Measurements from ENCODE around the gene GOLGA8B.

The GOLGA8B gene

GRCh38 chr15:34610354-34610753, 26.9 kb upstream of the GOLGA8B start:
- peaks cover 27% of the 10 kb centered on the region for H3K4me1 ChIP-seq
- no peaks in the 10 kb centered on the region for H3K36me3 ChIP-seq
- TF ChIP-seq CTCF (IDR thresholded peaks at IDR 0.05; ENCODE audit: low read depth, low read length), result peak; percentile 36
- no peaks in the 10 kb centered on the region for H3K27me3 ChIP-seq
- DNase-seq, result no peak
- no peaks in the 10 kb centered on the region for H3K9me3 ChIP-seq
- H3K4me3 ChIP-seq (ENCODE audit: low read depth, low read length), result peak overlapping the region; percentile 52

- no peaks in the 10 kb centered on the region for H3K36me3 ChIP-seq
- no peak for TF ChIP-seq CTCF (IDR thresholded peaks at IDR 0.05; ENCODE audit: low read depth, low read length)
- peaks cover 3% of the 10 kb centered on the region; the same call in 1 of the 2 replicates for H3K9me3 ChIP-seq
- peak; percentile 81 for DNase-seq
- peak overlapping the region; percentile 52 for H3K4me3 ChIP-seq (ENCODE audit: low read depth, low read length)
- H3K4me1 ChIP-seq, result peaks cover 27% of the 10 kb centered on the region
- no peaks in the 10 kb centered on the region for H3K27me3 ChIP-seq
Observed at GRCh38 chr15:34609102-34610057, 25.9 kb upstream of the GOLGA8B start.

GRCh38 chr15:34608517-34608916, 25.1 kb upstream of the GOLGA8B start:
- DNase-seq, result no peak
- Histone ChIP-seq H3K27me3 (no peaks in the 10 kb centered on the region), H3K4me3 (ENCODE audit: low read depth, low read length) (no peak overlapping the region), H3K9me3 (peaks cover 5% of the 10 kb centered on the region; the same call in 1 of the 2 replicates), H3K36me3 (no peaks in the 10 kb centered on the region), H3K4me1 (peaks cover 27% of the 10 kb centered on the region)
- TF ChIP-seq CTCF (IDR thresholded peaks at IDR 0.05; ENCODE audit: low read depth, low read length), result no peak

GRCh38 chr15:34607832-34608231, 24.4 kb upstream of the GOLGA8B start:
- Histone ChIP-seq H3K4me1 (peaks cover 27% of the 10 kb centered on the region), H3K27me3 (no peaks in the 10 kb centered on the region), H3K4me3 (ENCODE audit: low read depth, low read length) (no peak overlapping the region), H3K36me3 (no peaks in the 10 kb centered on the region), H3K9me3 (peaks cover 5% of the 10 kb centered on the region; the same call in 1 of the 2 replicates)
- DNase-seq, result no peak
- TF ChIP-seq CTCF (IDR thresholded peaks at IDR 0.05; ENCODE audit: low read depth, low read length), result no peak

- Histone ChIP-seq H3K27me3 (no peaks in the 10 kb centered on the region), H3K4me1 (peaks cover 27% of the 10 kb centered on the region), H3K4me3 (ENCODE audit: low read depth, low read length) (no peak overlapping the region), H3K36me3 (no peaks in the 10 kb centered on the region), H3K9me3 (peaks cover 5% of the 10 kb centered on the region; the same call in 1 of the 2 replicates)
- DNase-seq, result no peak
- no peak for TF ChIP-seq CTCF (IDR thresholded peaks at IDR 0.05; ENCODE audit: low read depth, low read length)
Observed at GRCh38 chr15:34606545-34606944, 23.1 kb upstream of the GOLGA8B start.

- no peak for TF ChIP-seq CTCF (IDR thresholded peaks at IDR 0.05; ENCODE audit: low read depth, low read length)
- peaks cover 27% of the 10 kb centered on the region for H3K4me1 ChIP-seq
- H3K9me3 ChIP-seq, result peaks cover 5% of the 10 kb centered on the region; the same call in 1 of the 2 replicates
- H3K4me3 ChIP-seq (ENCODE audit: low read depth, low read length), result no peak overlapping the region
- H3K27me3 ChIP-seq, result no peaks in the 10 kb centered on the region
- H3K36me3 ChIP-seq, result no peaks in the 10 kb centered on the region
- no peak for DNase-seq
Observed at GRCh38 chr15:34606131-34606530, 22.7 kb upstream of the GOLGA8B start.
